SK-N-SH (cell line): ENCODE measurements around the gene PRX. TPM values are rescaled to one million over a fixed set of nuclear protein-coding genes. Genes with fewer than 3 reads are reported as not detected.
A peak's percentile ranks its signal among the peaks of the same experiment; 100 is the strongest.

Experiments
- CTCF ChIA-PET: fragments of 300-600, 350-600 bp; formaldehyde crosslinking; extraction: SDS; loops from one replicate; lab custom pipeline; 2021; lab: Yijun Ruan, JAX
- POLR2A ChIA-PET: fragments of 350-600 bp; sonication (Branson Sonifier 250); formaldehyde crosslinking; extraction: SDS; loops from one replicate; lab custom pipeline; 2020; ENCODE audit warnings: antibody characterized with exemption, inconsistent platforms; lab: Yijun Ruan, JAX
- DNase-seq: peaks from one replicate; pipeline ENCODE4 v3.0.0; 2012
- H2AFZ ChIP-seq: fragments of 200-600 bp; sonication (generic); 2 replicates; pipeline ENCODE4 v1.8.1; 2016; ENCODE audit warnings: antibody characterized with exemption, mild to moderate bottlenecking, low read depth
- H3F3A ChIP-seq: fragments of 200-600 bp; sonication (generic); replicated peaks from 2 replicates; pipeline ENCODE3; 2016; ENCODE audit warnings: antibody characterized with exemption, mild to moderate bottlenecking; ENCODE audit not compliant: insufficient read depth
- H3K27ac ChIP-seq, 2 experiments: fragments of 200-500 bp in 1 of 2; fragments of 200-600 bp in 1 of 2; sonication (Bioruptor generic) in 1 of 2; sonication (generic), shearing (Covaris generic) in 1 of 2; 2 replicates each; pipeline versions ENCODE4 v1.5.1 to v1.6.1; 2014 to 2016; ENCODE audit warnings: low read depth in 2 of 2, inconsistent platforms in 1 of 2, low read length in 1 of 2, mild to moderate bottlenecking in 1 of 2, mixed read lengths in 1 of 2
- H3K27me3 ChIP-seq: fragments of 200-600 bp; sonication (generic), shearing (Covaris generic); 2 replicates; pipeline ENCODE4 v1.6.1; 2016; ENCODE audit warnings: mixed run types; ENCODE audit not compliant: insufficient read depth
- H3K36me3 ChIP-seq, 2 experiments: fragments of 200-500 bp in 1 of 2; fragments of 200-600 bp in 1 of 2; sonication (Bioruptor generic) in 1 of 2; sonication (generic) in 1 of 2; replicated peaks in 1 of 2; 2 replicates each; pipeline versions ENCODE3 to v1.5.1; 2014 to 2016; ENCODE audit warnings: low read length in 1 of 2, mild to moderate bottlenecking in 1 of 2; ENCODE audit not compliant: insufficient read depth in 2 of 2, control insufficient read depth in 1 of 2
- H3K4me1 ChIP-seq, 2 experiments: fragments of 200-500 bp in 1 of 2; fragments of 200-600 bp in 1 of 2; sonication (Bioruptor generic) in 1 of 2; sonication (generic), shearing (Covaris generic) in 1 of 2; 2 replicates each; pipeline versions ENCODE4 v1.5.1 to v1.6.1; 2014 to 2016; ENCODE audit warnings: low read depth in 1 of 2, low read length in 1 of 2, mixed run types in 1 of 2; ENCODE audit not compliant: insufficient read depth in 2 of 2, control insufficient read depth in 1 of 2
- H3K4me2 ChIP-seq: fragments of 200-600 bp; sonication (generic), shearing (Covaris generic); 2 replicates; pipeline ENCODE4 v1.6.1; 2017; ENCODE audit warnings: mixed run types
- H3K4me3 ChIP-seq, 2 experiments: fragments of 200-500 bp in 1 of 2; fragments of 200-600 bp in 1 of 2; sonication (Bioruptor generic) in 1 of 2; sonication (generic), shearing (Covaris generic) in 1 of 2; 2 replicates each; pipeline versions ENCODE4 v1.5.1 to v1.8.1; 2014 to 2016; ENCODE audit warnings: low read depth in 2 of 2, inconsistent platforms in 1 of 2, low read length in 1 of 2, mild to moderate bottlenecking in 1 of 2, mixed read lengths in 1 of 2, moderate library complexity in 1 of 2
- H3K79me2 ChIP-seq: fragments of 200-600 bp; sonication (generic); 2 replicates; pipeline ENCODE4 v1.8.1; 2017; ENCODE audit warnings: mild to moderate bottlenecking; ENCODE audit not compliant: insufficient read depth
- H3K9ac ChIP-seq: fragments of 200-600 bp; sonication (generic); 2 replicates; pipeline ENCODE4 v1.6.1; 2017; ENCODE audit warnings: mixed run types
- H3K9me2 ChIP-seq: fragments of 200-600 bp; sonication (generic); 2 replicates; pipeline ENCODE4 v1.6.1; 2017; ENCODE audit warnings: mixed run types
- H3K9me3 ChIP-seq: fragments of 200-600 bp; sonication (generic); 2 replicates; pipeline ENCODE4 v1.6.1; 2017; ENCODE audit warnings: mixed run types, mild to moderate bottlenecking, moderate library complexity
- H4K20me1 ChIP-seq: fragments of 200-600 bp; sonication (generic); 2 replicates; pipeline ENCODE4 v1.6.1; 2017; ENCODE audit warnings: mild to moderate bottlenecking, mixed run types; ENCODE audit not compliant: insufficient read depth
- CHD2 ChIP-seq: fragments of 150-350 bp; IDR thresholded peaks from 2 replicates; pipeline ENCODE4 v1.6.1; 2018; ENCODE audit warnings: low read length; ENCODE audit not compliant: partially characterized antibody
- CTCF ChIP-seq: fragments of 200-600 bp; sonication (generic); IDR thresholded peaks from 2 replicates; pipeline ENCODE4 v1.6.1; 2017; ENCODE audit warnings: antibody characterized with exemption, mild to moderate bottlenecking, moderate library complexity
- ELF1 ChIP-seq: IDR thresholded peaks from 2 replicates; pipeline ENCODE4 v1.4.0; 2012
- EP300 ChIP-seq, 2 experiments: IDR thresholded peaks; 2 replicates each; pipeline versions ENCODE4 v1.4.0 to v1.6.1; 2012; ENCODE audit warnings: borderline replicate concordance in 1 of 2, low read depth in 1 of 2, low read length in 1 of 2
- EZH2phosphoT487 ChIP-seq: fragments of 200-600 bp; sonication (generic); IDR thresholded peaks from 2 replicates; pipeline ENCODE4 v1.6.1; 2017; ENCODE audit warnings: low read depth, mixed run types, mild to moderate bottlenecking, antibody characterized with exemption, moderate library complexity, borderline replicate concordance
- FOXM1 ChIP-seq: IDR thresholded peaks from 2 replicates; pipeline ENCODE4 v1.4.0; 2012; ENCODE audit warnings: low read depth, mild to moderate bottlenecking
- JUND ChIP-seq: IDR thresholded peaks from 2 replicates; pipeline ENCODE4 v1.4.0; 2012
- MEF2A ChIP-seq: IDR thresholded peaks from 2 replicates; pipeline ENCODE4 v1.4.0; 2012; ENCODE audit warnings: low read depth, borderline replicate concordance
- PBX3 ChIP-seq: IDR thresholded peaks from 2 replicates; pipeline ENCODE4; 2012
- RCOR1 ChIP-seq: fragments of 150-350 bp; IDR thresholded peaks from 2 replicates; pipeline ENCODE4 v1.6.1; 2017; ENCODE audit warnings: antibody characterized with exemption, low read length
- RXRA ChIP-seq: IDR thresholded peaks from 2 replicates; pipeline ENCODE4 v1.4.0; 2012; ENCODE audit warnings: low read depth, mild to moderate bottlenecking, borderline replicate concordance
- SIN3A ChIP-seq: IDR thresholded peaks from 2 replicates; pipeline ENCODE4 v1.6.1; 2012; ENCODE audit warnings: low read depth, mild to moderate bottlenecking, low read length, moderate library complexity, borderline replicate concordance
- TCF12 ChIP-seq: IDR thresholded peaks from 2 replicates; pipeline ENCODE4 v1.4.0; 2012
- USF1 ChIP-seq: IDR thresholded peaks from 2 replicates; pipeline ENCODE4 v1.4.0; 2012; ENCODE audit warnings: low read depth, borderline replicate concordance
- ZBTB33 ChIP-seq: IDR thresholded peaks from 2 replicates; pipeline ENCODE4 v1.4.0; 2012; ENCODE audit warnings: low read depth, borderline replicate concordance
- WGBS: methylation state at CpG from one replicate; pipeline ENCODE4 v1.1.6; 2017; ENCODE audit warnings: low lambda C conversion rate; 5-methylcytosine and 5-hydroxymethylcytosine counted together
- polyA plus RNA-seq, 3 experiments: library from polyadenylated mRNA; depleted of rRNA; stranded (reverse); fragments of >200 nt; gene quantifications; 2 replicates each; pipeline ENCODE4 v1.2.3, GENCODE V29; 2012

PRX gene
- polyA plus RNA-seq, 1 of the 3 experiments (the other 2 are of a cell fraction), result 2.2 TPM

GRCh38 chr19:40383668-40384248, 29.4 kb downstream of the PRX start:
- no peak for DNase-seq
- Histone ChIP-seq H3K4me3 (no peak overlapping the region), H3K27me3 (no peaks in the 10 kb centered on the region), H3K9me3 (no peaks in the 10 kb centered on the region), H3K9me2 (no peaks in the 10 kb centered on the region), H3K4me2 (no peak overlapping the region), H2AFZ (no peak overlapping the region), H3K27ac (no peak overlapping the region), H3K79me2 (no peaks in the 10 kb centered on the region), H3K4me1 (no peaks in the 10 kb centered on the region), H4K20me1 (no peaks in the 10 kb centered on the region), H3F3A (no peaks in the 10 kb centered on the region), H3K36me3 (peaks cover 0 to 7% of the 10 kb centered on the region in 2 experiments), H3K9ac (no peak overlapping the region)
- CTCF ChIA-PET, result interaction anchor here (1.3 kb wide), 1 partner anchor 17 kb away, joined by 3 read pairs; no protein-coding TSS in a partner anchor
- 91% methylated on average over 28 of the region's 28 CpGs for WGBS
- POLR2A ChIA-PET, result no interaction called here
- TF ChIP-seq SIN3A (no peak), CTCF (no peak)
- TF ChIP-seq, all 33 proteins: peak for 0

GRCh38 chr19:40381321-40381720, 31.9 kb downstream of the PRX start:
- POLR2A ChIA-PET, result interaction anchor here (1.3 kb wide), 1 partner anchor 16 kb away, joined by 3 read pairs; no protein-coding TSS in a partner anchor
- peak; percentile 33 for DNase-seq
- Histone ChIP-seq H3K4me2 (no peak overlapping the region), H4K20me1 (no peaks in the 10 kb centered on the region), H3K4me1 (no peaks in the 10 kb centered on the region), H2AFZ (no peak overlapping the region), H3K4me3 (no peak overlapping the region), H3K79me2 (no peaks in the 10 kb centered on the region), H3K9me2 (no peaks in the 10 kb centered on the region), H3F3A (no peaks in the 10 kb centered on the region), H3K27me3 (no peaks in the 10 kb centered on the region), H3K27ac (no peak overlapping the region), H3K9ac (no peak overlapping the region), H3K36me3 (peaks cover 0 to 19% of the 10 kb centered on the region in 2 experiments), H3K9me3 (no peaks in the 10 kb centered on the region)
- CTCF ChIA-PET, result interaction anchor here (1.0 to 1.5 kb wide), 2 partner anchors 14 to 22 kb away, joined by 3 to 4 read pairs; no protein-coding TSS in a partner anchor
- TF ChIP-seq FOXM1, result no peak
- TF ChIP-seq TCF12, result no peak
- no peak for TF ChIP-seq SIN3A
- no peak for TF ChIP-seq EZH2phosphoT487
- no peak for TF ChIP-seq CHD2
- TF ChIP-seq PBX3, result no peak
- no peak for TF ChIP-seq USF1
- no peak for TF ChIP-seq RCOR1
- no peak for TF ChIP-seq JUND
- TF ChIP-seq EP300 (IDR thresholded peaks at IDR 0.05; ENCODE audit: borderline replicate concordance in 1 of 2, low read depth in 1 of 2, low read length in 1 of 2), result no peak
- no peak for TF ChIP-seq RXRA
- no peak for TF ChIP-seq MEF2A
- TF ChIP-seq ELF1, result no peak
- TF ChIP-seq ZBTB33, result no peak
- 72% methylated on average over 3 of the region's 3 CpGs for WGBS
